GM12872 (cell line): Measurements from ENCODE around the gene VPS8.

Source experiments
- CTCF ChIP-seq: IDR thresholded peaks from 3 replicates; pipeline ENCODE4 v1.5.1; 2011; ENCODE audit warnings: low read depth, mild to moderate bottlenecking, low read length, moderate library complexity; ENCODE audit not compliant: insufficient read depth

Gene VPS8

GRCh38 chr3:184911570-184911969 is 99.6 kb downstream of the VPS8 start:
- no peak for TF ChIP-seq CTCF

GRCh38 chr3:184912163-184912562 is 100.2 kb downstream of the VPS8 start:
- no peak for TF ChIP-seq CTCF

GRCh38 chr3:184914628-184915027 is 102.7 kb downstream of the VPS8 start:
- no peak for TF ChIP-seq CTCF

- TF ChIP-seq CTCF = no peak
Measured at GRCh38 chr3:184918750-184919149, 106.8 kb downstream of the VPS8 start.

- TF ChIP-seq CTCF = no peak
Measured at GRCh38 chr3:184919651-184920050, 107.7 kb downstream of the VPS8 start.

- no peak for TF ChIP-seq CTCF
Measured at GRCh38 chr3:184924547-184924946, 112.6 kb downstream of the VPS8 start.

GRCh38 chr3:184927796-184928315 is 115.9 kb downstream of the VPS8 start:
- TF ChIP-seq CTCF = no peak

GRCh38 chr3:184932777-184933176 is 120.8 kb downstream of the VPS8 start:
- TF ChIP-seq CTCF = no peak
